Thyroid gland (tissue), 4 donors: ENCODE measurements around the gene MBD6. TPM values are rescaled to one million over a fixed set of nuclear protein-coding genes. Genes with fewer than 3 reads are reported as not detected.

Source experiments
- DNase-seq, 2 donors: peaks; one replicate each; pipeline ENCODE4 v3.0.0-alpha.2; 2019
- H3K27ac ChIP-seq, 3 donors: fragments of 200-600 bp; sonication (generic); 1 replicate in 2 of 3; 2 replicates in 1 of 3; pipeline ENCODE4 v1.5.1; 2016 to 2019; ENCODE audit warnings: mild to moderate bottlenecking in 1 of 3, moderate library complexity in 1 of 3
- H3K27me3 ChIP-seq: fragments of 200-600 bp; sonication (generic); one replicate; pipeline ENCODE4 v1.5.1; 2019
- H3K36me3 ChIP-seq, 2 donors: fragments of 200-600 bp; sonication (generic); one replicate each; pipeline ENCODE4 v1.5.1; 2016 to 2019
- H3K4me1 ChIP-seq, 2 donors: fragments of 200-600 bp; sonication (generic); one replicate each; pipeline ENCODE4 v1.5.1; 2017 to 2019
- H3K4me3 ChIP-seq, 3 donors: fragments of 200-600 bp; sonication (generic); replicated peaks in 1 of 3; 1 replicate in 2 of 3; 2 replicates in 1 of 3; pipeline ENCODE4 v1.5.1; 2016; ENCODE audit warnings: mild to moderate bottlenecking in 1 of 3
- H3K9me3 ChIP-seq: fragments of 200-600 bp; sonication (generic); one replicate; pipeline ENCODE4 v1.5.1; 2017
- POLR2A ChIP-seq, 2 donors: fragments of 450-650 bp; IDR thresholded peaks; one replicate each; pipeline ENCODE4 v1.6.1; 2017; ENCODE audit warnings: antibody characterized with exemption in 2 of 2, mild to moderate bottlenecking in 2 of 2, moderate library complexity in 1 of 2
- WGBS, 2 donors: methylation state at CpG; one replicate each; pipeline ENCODE4 v1.1.5; 2017; 5-methylcytosine and 5-hydroxymethylcytosine counted together
- intact Hi-C: fragments of 100-400 bp; cut with DNase I; formaldehyde crosslinking; loops from one replicate; pipeline ENCODE4 v1.15.1; 2023
- total RNA-seq, 4 donors: library from RNA; depleted of rRNA; stranded (reverse); fragments of >200 nt; gene quantifications; one replicate each; pipeline ENCODE4 v1.2.3, GENCODE V29; 2016
- TF ChIP-seq, protein P1 (sequence below), 6 experiments: fragments of 200-600 bp in 3 of 6; fragments of 450-650 bp in 3 of 6; sonication (generic) in 3 of 6; IDR thresholded peaks; one replicate each; pipeline ENCODE4 v1.5.1; 2016 to 2019; ENCODE audit warnings: antibody characterized with exemption in 6 of 6, mild to moderate bottlenecking in 2 of 6, inconsistent platforms in 1 of 6, moderate library complexity in 1 of 6

Gene MBD6
- total RNA-seq, 4 donors from 2014 or later, result 18.9 to 59.7 (median 51.9) TPM

DNA sequence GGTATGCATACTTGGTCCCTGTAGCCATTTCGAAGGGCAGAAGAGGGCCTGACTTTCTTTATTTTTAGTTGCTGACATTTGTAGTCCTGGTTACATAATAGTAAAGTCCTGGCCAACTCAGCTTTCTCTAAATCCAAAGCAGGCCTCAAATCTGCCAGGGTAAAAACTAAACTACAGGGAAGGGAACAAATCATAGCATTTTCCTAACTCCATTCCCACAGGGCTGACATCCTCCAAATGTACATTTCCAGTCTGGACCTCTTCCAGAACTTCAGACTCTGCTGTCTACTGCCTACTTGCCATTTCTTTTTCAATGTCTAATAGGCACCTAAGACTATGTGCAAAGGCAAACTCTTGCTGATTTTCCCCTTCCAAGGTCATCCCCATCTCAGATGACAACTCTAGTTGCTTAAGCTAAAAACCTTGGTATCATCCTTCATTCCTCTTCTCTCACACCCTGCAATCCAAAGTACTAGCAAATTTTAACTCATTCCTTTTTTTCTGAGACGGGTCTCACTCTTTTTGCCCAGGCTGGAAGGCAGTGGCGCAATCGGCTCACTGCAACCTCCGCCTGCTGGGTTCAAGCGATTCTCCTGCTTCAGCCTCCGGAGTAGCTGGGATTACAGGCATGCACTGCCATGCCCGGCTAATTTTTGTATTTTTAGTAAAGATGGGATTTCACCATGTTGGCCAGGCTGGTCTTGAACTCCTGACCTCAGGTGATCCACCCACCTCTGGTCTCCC is 4.3 kb upstream of the MBD6 start:
- 77 to 80% methylated on average over 8 of the region's 8 CpGs for WGBS, 2 donors
- peaks cover 33% of the 10 kb centered on the region in 2 donors for H3K36me3 ChIP-seq
- no peak for TF ChIP-seq POLR2A (IDR thresholded peaks at IDR 0.05)
- TF ChIP-seq, protein P1, sequence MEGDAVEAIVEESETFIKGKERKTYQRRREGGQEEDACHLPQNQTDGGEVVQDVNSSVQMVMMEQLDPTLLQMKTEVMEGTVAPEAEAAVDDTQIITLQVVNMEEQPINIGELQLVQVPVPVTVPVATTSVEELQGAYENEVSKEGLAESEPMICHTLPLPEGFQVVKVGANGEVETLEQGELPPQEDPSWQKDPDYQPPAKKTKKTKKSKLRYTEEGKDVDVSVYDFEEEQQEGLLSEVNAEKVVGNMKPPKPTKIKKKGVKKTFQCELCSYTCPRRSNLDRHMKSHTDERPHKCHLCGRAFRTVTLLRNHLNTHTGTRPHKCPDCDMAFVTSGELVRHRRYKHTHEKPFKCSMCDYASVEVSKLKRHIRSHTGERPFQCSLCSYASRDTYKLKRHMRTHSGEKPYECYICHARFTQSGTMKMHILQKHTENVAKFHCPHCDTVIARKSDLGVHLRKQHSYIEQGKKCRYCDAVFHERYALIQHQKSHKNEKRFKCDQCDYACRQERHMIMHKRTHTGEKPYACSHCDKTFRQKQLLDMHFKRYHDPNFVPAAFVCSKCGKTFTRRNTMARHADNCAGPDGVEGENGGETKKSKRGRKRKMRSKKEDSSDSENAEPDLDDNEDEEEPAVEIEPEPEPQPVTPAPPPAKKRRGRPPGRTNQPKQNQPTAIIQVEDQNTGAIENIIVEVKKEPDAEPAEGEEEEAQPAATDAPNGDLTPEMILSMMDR (IDR thresholded peaks at IDR 0.05), result no peak

DNA sequence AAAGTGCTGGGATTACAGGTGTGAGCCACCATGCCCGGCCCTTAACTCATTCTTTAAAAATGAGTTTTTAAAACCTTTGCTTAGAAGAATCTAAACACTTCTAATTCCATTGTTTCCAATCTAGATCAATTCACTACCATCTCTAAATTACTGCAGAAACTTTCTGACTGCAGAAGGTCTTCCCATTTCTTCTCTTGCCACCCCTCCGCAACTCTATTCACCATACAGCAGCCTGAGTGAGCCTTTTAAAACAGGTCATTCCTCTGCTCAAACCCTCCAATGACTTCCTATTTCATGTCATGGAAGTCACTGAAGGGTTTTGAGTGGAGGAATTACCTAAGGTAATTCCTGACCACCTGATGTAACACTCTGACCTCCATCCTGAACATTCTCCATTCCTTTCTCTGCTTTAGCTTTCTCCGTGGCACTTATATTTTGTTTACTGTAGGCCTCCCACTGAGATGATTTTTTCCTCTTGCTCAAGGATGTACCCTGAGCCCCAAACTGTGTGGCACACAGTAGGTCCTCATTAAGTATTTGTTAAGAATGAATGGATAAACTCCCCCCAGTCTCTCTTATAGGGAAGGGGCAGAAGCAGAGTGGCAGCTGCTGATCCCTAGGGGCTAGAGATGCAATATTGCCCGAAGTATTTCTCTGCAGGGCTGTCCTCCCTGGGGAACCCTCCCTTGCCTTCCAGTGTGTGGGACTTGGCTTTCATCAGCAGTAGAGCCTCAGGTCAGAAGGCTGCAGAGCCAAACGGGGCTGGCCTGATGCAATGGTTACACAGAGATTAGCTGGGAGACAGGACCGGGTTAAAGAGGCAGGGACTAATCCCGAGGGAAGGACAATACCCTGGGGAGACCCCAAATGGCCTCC is 3.5 kb upstream of the MBD6 start:
- DNase-seq, result peak; percentile 18 to 27
- Histone ChIP-seq H3K9me3 (no peaks in the 10 kb centered on the region), H3K36me3 (peaks cover 33% of the 10 kb centered on the region in 2 donors), H3K27me3 (no peaks in the 10 kb centered on the region), H3K4me3 (peak overlapping the region; percentile 82 to 97 (median 85)), H3K27ac (peak overlapping the region; percentile 97), H3K4me1 (peaks cover 42 to 48% of the 10 kb centered on the region in 2 donors)
- intact Hi-C loops, result no loop called here
- WGBS, 2 donors, result 25 to 27% methylated on average over 7 of the region's 7 CpGs
- TF ChIP-seq POLR2A (IDR thresholded peaks at IDR 0.05), result no peak
- TF ChIP-seq, protein P1 (IDR thresholded peaks at IDR 0.05), result no peak

More for the DNA sequence above, 4.3 kb upstream of the MBD6 start:
- Histone ChIP-seq H3K27ac (peak overlapping the region; percentile 50 to 97 (median 97)), H3K27me3 (no peaks in the 10 kb centered on the region), H3K4me1 (peaks cover 34 to 41% of the 10 kb centered on the region in 2 donors), H3K4me3 (peak overlapping the region in 2 of 3 donors; percentile 85 to 97), H3K9me3 (no peaks in the 10 kb centered on the region)
- intact Hi-C loops, result no loop called here
- no peak for DNase-seq

DNA sequence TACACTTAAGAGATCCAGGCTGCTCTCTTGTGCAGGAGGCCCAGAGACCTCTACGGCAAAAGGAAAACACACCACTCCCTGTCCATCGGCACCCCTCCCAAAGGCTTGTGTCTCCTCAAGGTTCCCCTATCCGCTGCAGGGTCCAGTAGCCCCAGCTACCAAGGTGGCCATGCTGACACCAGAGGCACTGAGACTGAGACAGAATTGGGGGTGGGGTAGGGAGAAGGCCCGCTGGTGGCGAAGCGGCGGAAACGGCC is 2.9 kb upstream of the MBD6 start:
- no peak for TF ChIP-seq POLR2A (IDR thresholded peaks at IDR 0.05)
- TF ChIP-seq, protein P1 (IDR thresholded peaks at IDR 0.05), result peak in 1 of 6 experiments; percentile 9
- Histone ChIP-seq H3K9me3 (no peaks in the 10 kb centered on the region), H3K27ac (peak overlapping the region; percentile 97), H3K36me3 (peaks cover 27 to 33% of the 10 kb centered on the region in 2 donors), H3K27me3 (no peaks in the 10 kb centered on the region), H3K4me1 (peaks cover 46 to 53% of the 10 kb centered on the region in 2 donors), H3K4me3 (peak overlapping the region; percentile 82 to 97 (median 85))
- 0 to 2% methylated on average over 7 to 8 of the region's 8 CpGs for WGBS, 2 donors
- intact Hi-C loops, result no loop called here
- DNase-seq, result peak; percentile 52 to 55

DNA sequence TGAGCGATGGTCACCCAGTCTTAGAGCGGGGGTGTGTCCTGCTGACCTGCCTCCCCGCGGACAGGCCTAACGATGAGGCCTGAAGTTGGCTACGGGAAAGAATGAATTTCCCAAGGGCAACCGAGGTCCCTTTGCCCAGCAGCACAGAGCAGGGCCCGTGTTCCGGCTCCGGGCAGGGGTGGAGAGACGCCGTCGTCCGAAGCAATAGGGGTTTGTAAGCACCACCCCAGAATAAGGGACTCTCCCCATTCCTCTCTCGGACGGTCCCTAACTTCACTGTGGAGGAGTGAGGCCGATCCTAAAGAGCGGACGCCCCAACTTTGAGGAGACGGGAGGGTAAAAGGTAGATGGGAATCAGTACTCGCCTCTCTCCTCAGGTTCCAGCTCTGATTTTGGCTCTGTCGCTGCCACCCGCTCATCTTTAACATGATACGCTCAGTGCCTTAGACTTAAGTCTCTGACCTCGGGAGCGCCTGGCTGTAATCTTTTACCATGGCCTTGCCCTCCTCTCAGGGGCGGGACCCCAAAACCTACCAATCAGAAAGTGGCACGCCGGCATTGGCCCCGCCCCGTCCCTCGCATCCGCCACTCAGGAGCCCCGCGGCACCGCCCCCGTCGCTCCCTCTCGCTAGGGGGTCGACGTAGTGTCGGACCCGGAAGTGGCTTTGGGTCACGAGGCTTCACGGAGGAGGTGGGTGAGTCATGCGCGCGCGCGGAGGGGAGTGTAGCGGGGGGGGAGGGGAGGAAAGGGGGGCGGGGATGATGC is 2.4 kb upstream of the MBD6 start, which contains the start of gene DDIT3:
Gene DDIT3 (minus strand): TSS at position 462 of the 766 bp plus-strand sequence. CDS start 3,108 bp downstream, outside the sequence.
- Histone ChIP-seq H3K36me3 (peaks cover 25 to 29% of the 10 kb centered on the region in 2 donors), H3K4me1 (peaks cover 46 to 59% of the 10 kb centered on the region in 2 donors), H3K9me3 (no peaks in the 10 kb centered on the region), H3K27me3 (no peaks in the 10 kb centered on the region), H3K4me3 (peak within 1 kb of the TSS; percentile 82 to 97 (median 85)), H3K27ac (peak within 1 kb of the TSS; percentile 98 to 100 (median 99))
- WGBS, 2 donors, result 0% methylated on average over 31 to 32 of the region's 52 CpGs
- peak; percentile 97 to 99 for TF ChIP-seq POLR2A (IDR thresholded peaks at IDR 0.05)
- TF ChIP-seq, protein P1 (IDR thresholded peaks at IDR 0.05), result peak in 1 of 6 experiments; percentile 5
- intact Hi-C loops, result no loop called here
- peak; percentile 100 for DNase-seq
